ENCODE results near the gene CHST9.

GRCh38 chr18:27141876-27142275 lies 43.2 kb downstream of the CHST9 start:
- TF ChIP-seq CTCF (IDR thresholded peaks at IDR 0.05; ENCODE audit: low read length), result no peak
- no peak for TF ChIP-seq EZH2 (IDR thresholded peaks at IDR 0.05; ENCODE audit: borderline replicate concordance, low read length)

Data from OCI-LY1 (cell line).